Measurements from ENCODE around the gene TIMM13.

DNA sequence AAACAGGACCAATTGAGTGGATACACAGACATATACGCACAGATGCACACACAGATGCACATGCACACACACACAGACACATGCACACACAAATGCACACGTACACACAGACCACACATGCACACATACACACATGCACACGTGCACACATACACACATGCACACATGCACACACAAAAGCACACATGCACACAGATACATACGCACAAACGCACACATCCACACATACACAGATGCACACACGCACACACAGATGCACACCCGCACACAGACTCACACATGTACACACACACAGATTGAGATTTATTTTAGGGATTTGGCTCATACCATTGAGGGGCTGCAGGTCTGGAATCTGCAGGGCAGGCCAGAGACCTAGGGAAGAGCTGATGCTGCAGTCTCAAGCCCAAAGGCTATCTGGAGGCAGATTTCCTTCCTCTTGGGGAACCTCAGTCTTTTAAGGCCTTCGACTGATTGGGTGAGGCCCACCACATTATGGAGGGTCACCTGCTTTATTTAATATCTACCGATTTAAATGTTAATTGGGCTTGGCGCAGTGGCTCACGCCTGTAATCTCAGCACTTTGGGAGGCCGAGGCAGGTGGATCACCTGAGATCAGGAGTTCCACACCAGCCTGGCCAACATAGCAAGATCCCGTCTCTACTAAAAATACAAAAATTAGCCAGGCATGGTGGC lies 44.7 kb downstream of the TIMM13 start:
- TF ChIP-seq POLR2A (IDR thresholded peaks at IDR 0.05; ENCODE audit: low read length) (no peak), MAFK (IDR thresholded peaks at IDR 0.05; ENCODE audit: partially characterized antibody) (no peak), EP300 (IDR thresholded peaks at IDR 0.05) (no peak), JUN (IDR thresholded peaks at IDR 0.05) (no peak), RCOR1 (IDR thresholded peaks at IDR 0.05; ENCODE audit: low read depth, low read length) (no peak), CHD4 (IDR thresholded peaks at IDR 0.05; ENCODE audit: borderline replicate concordance) (no peak), GATA3 (IDR thresholded peaks at IDR 0.05; ENCODE audit: borderline replicate concordance) (no peak), NFE2L2 (conservative IDR thresholded peaks at IDR 0.05; ENCODE audit: low read length) (no peak), BHLHE40 (IDR thresholded peaks at IDR 0.05; ENCODE audit: low read depth, low read length) (no peak), JUNB (IDR thresholded peaks at IDR 0.05) (no peak)
- TF ChIP-seq, protein P1, sequence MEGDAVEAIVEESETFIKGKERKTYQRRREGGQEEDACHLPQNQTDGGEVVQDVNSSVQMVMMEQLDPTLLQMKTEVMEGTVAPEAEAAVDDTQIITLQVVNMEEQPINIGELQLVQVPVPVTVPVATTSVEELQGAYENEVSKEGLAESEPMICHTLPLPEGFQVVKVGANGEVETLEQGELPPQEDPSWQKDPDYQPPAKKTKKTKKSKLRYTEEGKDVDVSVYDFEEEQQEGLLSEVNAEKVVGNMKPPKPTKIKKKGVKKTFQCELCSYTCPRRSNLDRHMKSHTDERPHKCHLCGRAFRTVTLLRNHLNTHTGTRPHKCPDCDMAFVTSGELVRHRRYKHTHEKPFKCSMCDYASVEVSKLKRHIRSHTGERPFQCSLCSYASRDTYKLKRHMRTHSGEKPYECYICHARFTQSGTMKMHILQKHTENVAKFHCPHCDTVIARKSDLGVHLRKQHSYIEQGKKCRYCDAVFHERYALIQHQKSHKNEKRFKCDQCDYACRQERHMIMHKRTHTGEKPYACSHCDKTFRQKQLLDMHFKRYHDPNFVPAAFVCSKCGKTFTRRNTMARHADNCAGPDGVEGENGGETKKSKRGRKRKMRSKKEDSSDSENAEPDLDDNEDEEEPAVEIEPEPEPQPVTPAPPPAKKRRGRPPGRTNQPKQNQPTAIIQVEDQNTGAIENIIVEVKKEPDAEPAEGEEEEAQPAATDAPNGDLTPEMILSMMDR (IDR thresholded peaks at IDR 0.05): no peak
- TF ChIP-seq, protein P2, sequence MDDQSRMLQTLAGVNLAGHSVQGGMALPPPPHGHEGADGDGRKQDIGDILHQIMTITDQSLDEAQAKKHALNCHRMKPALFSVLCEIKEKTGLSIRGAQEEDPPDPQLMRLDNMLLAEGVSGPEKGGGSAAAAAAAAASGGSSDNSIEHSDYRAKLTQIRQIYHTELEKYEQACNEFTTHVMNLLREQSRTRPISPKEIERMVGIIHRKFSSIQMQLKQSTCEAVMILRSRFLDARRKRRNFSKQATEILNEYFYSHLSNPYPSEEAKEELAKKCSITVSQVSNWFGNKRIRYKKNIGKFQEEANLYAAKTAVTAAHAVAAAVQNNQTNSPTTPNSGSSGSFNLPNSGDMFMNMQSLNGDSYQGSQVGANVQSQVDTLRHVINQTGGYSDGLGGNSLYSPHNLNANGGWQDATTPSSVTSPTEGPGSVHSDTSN (IDR thresholded peaks at IDR 0.05): no peak
- TF ChIP-seq, protein P3, sequence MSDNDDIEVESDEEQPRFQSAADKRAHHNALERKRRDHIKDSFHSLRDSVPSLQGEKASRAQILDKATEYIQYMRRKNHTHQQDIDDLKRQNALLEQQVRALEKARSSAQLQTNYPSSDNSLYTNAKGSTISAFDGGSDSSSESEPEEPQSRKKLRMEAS (IDR thresholded peaks at IDR 0.05): no peak
- TF ChIP-seq, protein P4, sequence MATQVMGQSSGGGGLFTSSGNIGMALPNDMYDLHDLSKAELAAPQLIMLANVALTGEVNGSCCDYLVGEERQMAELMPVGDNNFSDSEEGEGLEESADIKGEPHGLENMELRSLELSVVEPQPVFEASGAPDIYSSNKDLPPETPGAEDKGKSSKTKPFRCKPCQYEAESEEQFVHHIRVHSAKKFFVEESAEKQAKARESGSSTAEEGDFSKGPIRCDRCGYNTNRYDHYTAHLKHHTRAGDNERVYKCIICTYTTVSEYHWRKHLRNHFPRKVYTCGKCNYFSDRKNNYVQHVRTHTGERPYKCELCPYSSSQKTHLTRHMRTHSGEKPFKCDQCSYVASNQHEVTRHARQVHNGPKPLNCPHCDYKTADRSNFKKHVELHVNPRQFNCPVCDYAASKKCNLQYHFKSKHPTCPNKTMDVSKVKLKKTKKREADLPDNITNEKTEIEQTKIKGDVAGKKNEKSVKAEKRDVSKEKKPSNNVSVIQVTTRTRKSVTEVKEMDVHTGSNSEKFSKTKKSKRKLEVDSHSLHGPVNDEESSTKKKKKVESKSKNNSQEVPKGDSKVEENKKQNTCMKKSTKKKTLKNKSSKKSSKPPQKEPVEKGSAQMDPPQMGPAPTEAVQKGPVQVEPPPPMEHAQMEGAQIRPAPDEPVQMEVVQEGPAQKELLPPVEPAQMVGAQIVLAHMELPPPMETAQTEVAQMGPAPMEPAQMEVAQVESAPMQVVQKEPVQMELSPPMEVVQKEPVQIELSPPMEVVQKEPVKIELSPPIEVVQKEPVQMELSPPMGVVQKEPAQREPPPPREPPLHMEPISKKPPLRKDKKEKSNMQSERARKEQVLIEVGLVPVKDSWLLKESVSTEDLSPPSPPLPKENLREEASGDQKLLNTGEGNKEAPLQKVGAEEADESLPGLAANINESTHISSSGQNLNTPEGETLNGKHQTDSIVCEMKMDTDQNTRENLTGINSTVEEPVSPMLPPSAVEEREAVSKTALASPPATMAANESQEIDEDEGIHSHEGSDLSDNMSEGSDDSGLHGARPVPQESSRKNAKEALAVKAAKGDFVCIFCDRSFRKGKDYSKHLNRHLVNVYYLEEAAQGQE (IDR thresholded peaks at IDR 0.05): no peak
